ENCODE results near the gene SORCS2.

- TF ChIP-seq POLR2A (IDR thresholded peaks at IDR 0.05) (no peak), POLR2AphosphoS5 (IDR thresholded peaks at IDR 0.05) (no peak), CTCF (IDR thresholded peaks at IDR 0.05) (no peak)
Observed at GRCh38 chr4:7187691-7188090, 4.6 kb upstream of the SORCS2 start.
